Fibroblast of peridontal ligament (primary cell): ENCODE measurements around the gene CASP9.

ENCODE experiments used
- DNase-seq: peaks from one replicate; pipeline ENCODE4 v3.0.0-alpha.2; 2010; ENCODE audit errors: extremely low read depth

CASP9 gene

DNA sequence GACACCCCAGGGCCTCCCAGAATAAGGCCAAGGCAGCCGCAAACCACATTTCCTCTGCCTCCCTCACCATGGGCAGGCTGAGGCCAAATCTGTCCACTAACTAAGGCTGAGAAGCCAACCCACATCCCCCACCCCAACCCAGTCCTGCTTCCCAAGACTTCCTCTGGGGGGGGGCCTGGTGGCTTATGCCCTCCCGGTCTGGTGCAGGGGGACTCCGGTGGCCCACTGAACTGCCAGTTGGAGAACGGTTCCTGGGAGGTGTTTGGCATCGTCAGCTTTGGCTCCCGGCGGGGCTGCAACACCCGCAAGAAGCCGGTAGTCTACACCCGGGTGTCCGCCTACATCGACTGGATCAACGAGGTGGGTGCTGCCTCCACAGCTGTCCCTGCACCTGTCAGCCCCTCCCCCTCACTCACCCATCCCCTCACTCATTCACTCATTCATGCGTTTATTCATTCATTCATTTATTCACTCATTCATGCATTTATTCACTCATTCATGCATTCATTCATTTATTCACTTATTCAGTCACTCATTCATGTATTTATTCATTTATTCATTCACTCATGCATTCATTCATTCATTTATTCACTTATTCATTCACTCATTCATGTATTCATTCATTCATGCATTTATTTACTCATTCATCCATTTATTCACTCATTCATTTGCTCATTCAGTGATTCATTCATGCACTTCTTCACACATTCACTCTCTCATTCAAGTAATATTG, 78.5 kb downstream of the CASP9 start:
- no peak for DNase-seq

DNA sequence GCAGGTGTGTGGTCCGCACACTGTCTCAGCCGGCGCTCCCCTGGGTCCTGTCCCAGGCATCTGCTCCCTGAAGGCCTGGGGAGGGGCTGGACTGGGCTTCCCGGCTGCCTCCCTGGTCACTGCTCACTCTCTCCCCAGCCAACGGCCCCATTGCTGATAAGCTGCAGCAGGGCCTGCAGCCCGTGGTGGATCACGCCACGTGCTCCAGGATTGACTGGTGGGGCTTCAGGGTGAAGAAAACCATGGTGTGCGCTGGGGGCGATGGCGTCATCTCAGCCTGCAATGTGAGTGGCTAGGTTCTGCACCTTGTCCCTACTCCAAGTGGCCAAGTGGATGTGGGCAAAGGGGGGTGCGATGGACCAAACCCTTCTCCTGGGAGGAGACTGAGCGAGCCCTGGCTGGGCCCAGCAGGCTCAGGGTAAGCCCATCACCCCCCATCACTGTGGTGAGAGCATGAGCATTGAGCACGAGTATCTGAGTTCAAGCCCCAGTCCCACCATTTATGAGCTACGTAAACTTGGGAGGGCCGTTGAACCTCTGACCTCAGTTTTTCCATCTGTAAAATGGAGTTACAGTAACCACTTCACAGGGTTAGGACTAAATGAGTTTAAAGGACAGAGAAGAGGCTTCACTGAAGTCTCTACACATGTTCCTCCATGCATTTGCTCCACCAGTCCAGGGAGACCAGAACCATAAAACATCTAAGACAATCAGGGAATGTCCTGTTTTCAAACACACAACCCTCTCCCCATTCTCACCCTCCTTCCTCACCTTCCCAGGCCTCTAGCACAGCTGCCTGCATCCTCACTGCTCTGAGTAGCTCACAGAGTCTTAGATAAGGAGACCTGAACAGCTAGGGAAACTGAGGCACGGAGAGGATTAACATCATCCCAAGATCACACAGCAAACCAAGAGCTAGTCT, 79.3 kb downstream of the CASP9 start:
- no peak for DNase-seq

DNA sequence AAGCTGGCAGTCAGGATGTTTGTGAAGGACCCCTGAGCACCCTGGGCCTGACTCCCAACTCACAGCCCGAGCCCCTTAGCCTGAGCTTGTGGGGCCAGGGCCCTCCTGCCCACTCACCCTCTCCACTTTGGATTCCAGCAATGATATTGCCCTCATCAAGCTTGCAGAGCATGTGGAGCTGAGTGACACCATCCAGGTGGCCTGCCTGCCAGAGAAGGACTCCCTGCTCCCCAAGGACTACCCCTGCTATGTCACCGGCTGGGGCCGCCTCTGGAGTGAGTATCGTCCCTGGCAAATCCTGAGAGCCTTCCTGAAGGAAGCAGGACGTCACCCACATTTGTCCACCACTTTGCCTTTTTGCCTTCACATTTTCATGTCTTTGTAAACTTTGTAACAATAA, 80.7 kb downstream of the CASP9 start:
- no peak for DNase-seq

DNA sequence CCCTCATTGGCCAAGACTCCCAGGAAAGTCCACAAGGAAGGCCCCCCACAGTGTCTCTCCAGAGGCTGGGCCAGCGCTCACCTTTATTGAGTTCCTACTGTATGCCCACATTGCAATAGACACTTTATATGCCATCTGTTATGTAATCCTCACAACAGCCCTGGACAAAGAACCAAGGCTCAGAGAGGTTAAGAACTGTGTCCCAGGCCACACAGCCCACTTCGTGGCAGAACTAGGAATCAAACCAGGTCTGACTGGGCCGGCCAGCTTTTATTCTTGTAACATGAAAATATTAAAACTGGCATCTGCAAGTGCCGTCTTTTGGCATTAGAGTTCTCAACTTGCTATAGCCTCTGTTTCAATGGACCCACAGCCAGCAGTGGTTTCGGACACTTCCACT, 81.3 kb downstream of the CASP9 start:
- DNase-seq = no peak

DNA sequence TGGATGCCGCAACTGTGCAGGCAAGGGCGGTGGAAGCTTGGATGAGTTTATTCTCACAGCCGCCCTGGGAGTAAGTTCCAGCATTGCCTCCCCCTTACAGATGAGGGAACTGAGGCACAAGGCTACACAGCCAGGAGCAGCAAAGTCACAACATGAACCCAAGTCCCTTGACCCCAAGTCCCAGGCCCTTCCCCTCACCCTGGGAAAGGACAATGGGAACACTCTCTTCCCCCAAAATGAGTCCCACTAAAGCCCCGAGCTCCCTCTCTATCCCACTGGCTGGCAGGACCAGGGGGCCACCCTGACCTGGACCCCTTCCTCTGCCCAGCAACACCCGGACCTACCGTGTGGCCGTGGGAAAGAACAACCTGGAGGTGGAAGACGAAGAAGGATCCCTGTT, 81.9 kb downstream of the CASP9 start:
- no peak for DNase-seq
